ENCODE results near the gene DBN1.

The DBN1 gene

GRCh38 chr5:177498013-177498787, 24.8 kb upstream of the DBN1 start:
- Mint-ChIP-seq H3K36me3 (ENCODE audit: low read depth) (peaks cover 3% of the 10 kb centered on the region), H3K4me1 (ENCODE audit: low read depth) (peaks cover 27% of the 10 kb centered on the region), H3K4me3 (peak overlapping the region; percentile 85), H3K9me3 (no peaks in the 10 kb centered on the region), H3K27me3 (ENCODE audit: low read depth) (peaks cover 24% of the 10 kb centered on the region), H3K27ac (peak overlapping the region; percentile 81)

GRCh38 chr5:177497292-177498012, 24.0 kb upstream of the DBN1 start, which contains the start of gene PDLIM7:
PDLIM7 (minus strand) TSS chr5:177497604; CDS start chr5:177496512, 1,092 bp downstream.
- no peaks in the 10 kb centered on the region for H3K9me3 Mint-ChIP-seq
- peaks cover 24% of the 10 kb centered on the region for H3K27me3 Mint-ChIP-seq (ENCODE audit: low read depth)
- peak within 1 kb of the TSS; percentile 81 for H3K27ac Mint-ChIP-seq
- H3K4me3 Mint-ChIP-seq, result peak within 1 kb of the TSS; percentile 85
- peaks cover 27% of the 10 kb centered on the region for H3K4me1 Mint-ChIP-seq (ENCODE audit: low read depth)
- H3K36me3 Mint-ChIP-seq (ENCODE audit: low read depth), result peaks cover 3% of the 10 kb centered on the region

- peaks cover 24% of the 10 kb centered on the region for H3K27me3 Mint-ChIP-seq (ENCODE audit: low read depth)
- peaks cover 3% of the 10 kb centered on the region for H3K36me3 Mint-ChIP-seq (ENCODE audit: low read depth)
- peak overlapping the region; percentile 76 for H3K4me3 Mint-ChIP-seq
- peaks cover 27% of the 10 kb centered on the region for H3K4me1 Mint-ChIP-seq (ENCODE audit: low read depth)
- H3K9me3 Mint-ChIP-seq, result no peaks in the 10 kb centered on the region
- no peak overlapping the region for H3K27ac Mint-ChIP-seq
Measured at GRCh38 chr5:177496727-177497291, 23.4 kb upstream of the DBN1 start.

GRCh38 chr5:177496070-177496726, 22.8 kb upstream of the DBN1 start:
- peaks cover 4% of the 10 kb centered on the region for H3K36me3 Mint-ChIP-seq (ENCODE audit: low read depth)
- peaks cover 27% of the 10 kb centered on the region for H3K4me1 Mint-ChIP-seq (ENCODE audit: low read depth)
- peaks cover 24% of the 10 kb centered on the region for H3K27me3 Mint-ChIP-seq (ENCODE audit: low read depth)
- no peaks in the 10 kb centered on the region for H3K9me3 Mint-ChIP-seq
- H3K4me3 Mint-ChIP-seq, result peak overlapping the region; percentile 76
- peak overlapping the region; percentile 72 for H3K27ac Mint-ChIP-seq

GRCh38 chr5:177495243-177496060, 22.0 kb upstream of the DBN1 start:
- Mint-ChIP-seq H3K27ac (no peak overlapping the region), H3K9me3 (no peaks in the 10 kb centered on the region), H3K36me3 (ENCODE audit: low read depth) (peaks cover 4% of the 10 kb centered on the region), H3K27me3 (ENCODE audit: low read depth) (peaks cover 22% of the 10 kb centered on the region), H3K4me1 (ENCODE audit: low read depth) (peaks cover 25% of the 10 kb centered on the region), H3K4me3 (peak overlapping the region; percentile 76)

GRCh38 chr5:177494346-177495195, 21.1 kb upstream of the DBN1 start:
- Mint-ChIP-seq H3K27me3 (ENCODE audit: low read depth) (peaks cover 17% of the 10 kb centered on the region), H3K4me1 (ENCODE audit: low read depth) (peaks cover 25% of the 10 kb centered on the region), H3K9me3 (no peaks in the 10 kb centered on the region), H3K4me3 (no peak overlapping the region), H3K27ac (peak overlapping the region; percentile 77), H3K36me3 (ENCODE audit: low read depth) (peaks cover 7% of the 10 kb centered on the region)

- H3K9me3 Mint-ChIP-seq, result no peaks in the 10 kb centered on the region
- H3K27ac Mint-ChIP-seq, result peak overlapping the region; percentile 77
- H3K36me3 Mint-ChIP-seq (ENCODE audit: low read depth), result peaks cover 7% of the 10 kb centered on the region
- H3K27me3 Mint-ChIP-seq (ENCODE audit: low read depth), result peaks cover 13% of the 10 kb centered on the region
- no peak overlapping the region for H3K4me3 Mint-ChIP-seq
- H3K4me1 Mint-ChIP-seq (ENCODE audit: low read depth), result peaks cover 24% of the 10 kb centered on the region
Measured at GRCh38 chr5:177493795-177494345, 20.4 kb upstream of the DBN1 start.

- peaks cover 16% of the 10 kb centered on the region for H3K4me1 Mint-ChIP-seq (ENCODE audit: low read depth)
- H3K4me3 Mint-ChIP-seq, result no peak overlapping the region
- H3K9me3 Mint-ChIP-seq, result no peaks in the 10 kb centered on the region
- H3K27ac Mint-ChIP-seq, result no peak overlapping the region
- peaks cover 8% of the 10 kb centered on the region for H3K36me3 Mint-ChIP-seq (ENCODE audit: low read depth)
- peaks cover 2% of the 10 kb centered on the region for H3K27me3 Mint-ChIP-seq (ENCODE audit: low read depth)
Measured at GRCh38 chr5:177492841-177493240, 19.4 kb upstream of the DBN1 start.

GRCh38 chr5:177491983-177492746, 18.7 kb upstream of the DBN1 start:
- H3K9me3 Mint-ChIP-seq, result no peaks in the 10 kb centered on the region
- no peak overlapping the region for H3K27ac Mint-ChIP-seq
- H3K4me1 Mint-ChIP-seq (ENCODE audit: low read depth), result peaks cover 14% of the 10 kb centered on the region
- peaks cover 8% of the 10 kb centered on the region for H3K36me3 Mint-ChIP-seq (ENCODE audit: low read depth)
- no peaks in the 10 kb centered on the region for H3K27me3 Mint-ChIP-seq (ENCODE audit: low read depth)
- H3K4me3 Mint-ChIP-seq, result no peak overlapping the region

GRCh38 chr5:177491429-177491945, 18.1 kb upstream of the DBN1 start:
- peaks cover 8% of the 10 kb centered on the region for H3K36me3 Mint-ChIP-seq (ENCODE audit: low read depth)
- no peak overlapping the region for H3K4me3 Mint-ChIP-seq
- no peak overlapping the region for H3K27ac Mint-ChIP-seq
- H3K9me3 Mint-ChIP-seq, result no peaks in the 10 kb centered on the region
- no peaks in the 10 kb centered on the region for H3K27me3 Mint-ChIP-seq (ENCODE audit: low read depth)
- peaks cover 14% of the 10 kb centered on the region for H3K4me1 Mint-ChIP-seq (ENCODE audit: low read depth)

- Mint-ChIP-seq H3K27me3 (ENCODE audit: low read depth) (no peaks in the 10 kb centered on the region), H3K9me3 (no peaks in the 10 kb centered on the region), H3K36me3 (ENCODE audit: low read depth) (peaks cover 8% of the 10 kb centered on the region), H3K4me3 (no peak overlapping the region), H3K27ac (no peak overlapping the region), H3K4me1 (ENCODE audit: low read depth) (peaks cover 10% of the 10 kb centered on the region)
Measured at GRCh38 chr5:177490992-177491391, 17.6 kb upstream of the DBN1 start.

GRCh38 chr5:177490311-177490991, 17.0 kb upstream of the DBN1 start:
- Mint-ChIP-seq H3K27ac (no peak overlapping the region), H3K4me3 (no peak overlapping the region), H3K36me3 (ENCODE audit: low read depth) (peaks cover 8% of the 10 kb centered on the region), H3K27me3 (ENCODE audit: low read depth) (no peaks in the 10 kb centered on the region), H3K4me1 (ENCODE audit: low read depth) (peaks cover 8% of the 10 kb centered on the region), H3K9me3 (no peaks in the 10 kb centered on the region)
